ENCODE results near the gene PHACTR1.

DNA sequence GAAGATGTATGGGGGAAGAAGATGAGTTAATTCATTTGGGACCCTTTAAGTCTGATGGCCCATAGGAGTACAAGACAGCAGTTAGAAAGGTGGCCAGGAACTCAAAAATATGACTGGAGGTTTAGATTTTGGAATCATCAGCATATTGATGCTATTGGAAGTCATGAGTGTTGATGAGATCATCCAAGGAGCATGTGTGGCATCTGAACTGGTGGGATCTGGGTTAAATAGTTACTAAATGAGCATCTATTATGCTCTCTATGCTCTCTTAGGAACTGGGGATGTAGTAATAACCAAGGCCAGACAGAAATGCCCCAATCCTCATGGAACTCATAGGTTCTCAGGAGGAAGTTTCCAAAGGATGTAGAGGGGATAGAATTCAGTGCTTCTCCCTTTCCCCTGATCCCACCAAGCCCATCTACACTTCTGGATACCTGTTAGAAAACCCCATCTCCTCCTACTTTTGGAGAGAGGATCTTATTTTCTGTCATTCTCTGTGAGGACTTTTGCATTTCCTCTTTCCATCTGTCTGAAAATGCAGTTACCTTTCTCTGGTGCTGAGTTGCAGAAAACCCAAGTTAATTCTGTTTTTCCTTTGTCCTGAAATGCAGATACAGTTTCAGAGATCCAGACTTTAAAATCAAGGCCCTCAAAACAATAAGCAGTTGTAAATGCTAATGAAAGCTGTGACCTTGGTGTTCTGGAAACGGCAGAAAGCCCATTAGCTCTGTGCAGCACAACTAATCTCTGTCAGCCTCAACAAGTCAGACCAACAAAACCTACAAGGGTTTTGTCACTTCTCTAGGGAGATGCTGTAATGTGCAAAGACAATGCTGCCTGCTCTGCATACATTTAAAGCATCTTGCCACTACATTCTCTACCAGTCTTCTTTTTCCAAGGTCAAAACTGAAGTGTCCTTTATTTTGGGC, 546.0 kb downstream of the PHACTR1 start:
- no peak for TF ChIP-seq POLR2A (IDR thresholded peaks at IDR 0.05)
- TF ChIP-seq, protein P1, sequence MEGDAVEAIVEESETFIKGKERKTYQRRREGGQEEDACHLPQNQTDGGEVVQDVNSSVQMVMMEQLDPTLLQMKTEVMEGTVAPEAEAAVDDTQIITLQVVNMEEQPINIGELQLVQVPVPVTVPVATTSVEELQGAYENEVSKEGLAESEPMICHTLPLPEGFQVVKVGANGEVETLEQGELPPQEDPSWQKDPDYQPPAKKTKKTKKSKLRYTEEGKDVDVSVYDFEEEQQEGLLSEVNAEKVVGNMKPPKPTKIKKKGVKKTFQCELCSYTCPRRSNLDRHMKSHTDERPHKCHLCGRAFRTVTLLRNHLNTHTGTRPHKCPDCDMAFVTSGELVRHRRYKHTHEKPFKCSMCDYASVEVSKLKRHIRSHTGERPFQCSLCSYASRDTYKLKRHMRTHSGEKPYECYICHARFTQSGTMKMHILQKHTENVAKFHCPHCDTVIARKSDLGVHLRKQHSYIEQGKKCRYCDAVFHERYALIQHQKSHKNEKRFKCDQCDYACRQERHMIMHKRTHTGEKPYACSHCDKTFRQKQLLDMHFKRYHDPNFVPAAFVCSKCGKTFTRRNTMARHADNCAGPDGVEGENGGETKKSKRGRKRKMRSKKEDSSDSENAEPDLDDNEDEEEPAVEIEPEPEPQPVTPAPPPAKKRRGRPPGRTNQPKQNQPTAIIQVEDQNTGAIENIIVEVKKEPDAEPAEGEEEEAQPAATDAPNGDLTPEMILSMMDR (IDR thresholded peaks at IDR 0.05), result no peak
